Lung (tissue), 12 donors: ENCODE measurements around the gene CDK7. TPM values are rescaled to one million over a fixed set of nuclear protein-coding genes. Genes with fewer than 3 reads are reported as not detected.

Experiments used
- ATAC-seq: fragments of 200-7000 bp; cut with Tn5 transposase; one replicate; pipeline ENCODE4 v1.9.1; 2020; ENCODE audit warnings: moderate number of reproducible peaks; ENCODE audit not compliant: insufficient read depth, low FRiP score
- DNase-seq, 3 donors: peaks; one replicate each; pipeline ENCODE4 v3.0.0-alpha.2; 2013 to 2017
- H3K27ac ChIP-seq, 2 donors: one replicate each; pipeline ENCODE4 v1.5.1; 2013; ENCODE audit warnings: mild to moderate bottlenecking in 2 of 2, moderate library complexity in 2 of 2, control low read depth in 1 of 2, inconsistent platforms in 1 of 2, low read depth in 1 of 2, low read length in 1 of 2
- H3K27me3 ChIP-seq, 3 donors: one replicate each; pipeline ENCODE4 v1.5.1; 2013; ENCODE audit warnings: low read length in 2 of 3; ENCODE audit not compliant: control insufficient read depth in 3 of 3, insufficient read depth in 3 of 3
- H3K36me3 ChIP-seq, 4 donors: one replicate each; pipeline ENCODE4 v1.5.1; 2013; ENCODE audit warnings: low read length in 4 of 4, mild to moderate bottlenecking in 1 of 4, moderate library complexity in 1 of 4; ENCODE audit not compliant: control insufficient read depth in 4 of 4, insufficient read depth in 4 of 4
- H3K4me1 ChIP-seq, 5 donors: one replicate each; pipeline ENCODE4 v1.5.1; 2013; ENCODE audit warnings: low read length in 5 of 5, mild to moderate bottlenecking in 2 of 5, moderate library complexity in 1 of 5; ENCODE audit not compliant: control insufficient read depth in 5 of 5, insufficient read depth in 5 of 5
- H3K4me3 ChIP-seq: one replicate; pipeline ENCODE4 v1.5.1; 2013; ENCODE audit warnings: mild to moderate bottlenecking, control low read depth, moderate library complexity
- H3K9ac ChIP-seq, 2 donors: one replicate each; pipeline ENCODE4 v1.5.1; 2013; ENCODE audit warnings: low read length in 2 of 2, control low read depth in 1 of 2; ENCODE audit not compliant: insufficient read depth in 1 of 2
- H3K9me3 ChIP-seq, 4 donors: one replicate each; pipeline ENCODE4 v1.5.1; 2013; ENCODE audit warnings: low read length in 3 of 4, mild to moderate bottlenecking in 1 of 4, moderate library complexity in 1 of 4; ENCODE audit not compliant: control insufficient read depth in 4 of 4, insufficient read depth in 3 of 4
- WGBS, 2 donors: extraction: QIAGEN DNeasy Blood & Tissue Kit; methylation state at CpG; one replicate each; pipeline ENCODE4 v1.1.7; 2013; 5-methylcytosine and 5-hydroxymethylcytosine counted together
- polyA plus RNA-seq, 2 donors: library from polyadenylated mRNA; stranded (reverse); fragments of 200-250 nt; gene quantifications; one replicate each; pipeline ENCODE4 v1.2.1, GENCODE V29; 2013
- total RNA-seq, 2 donors: library from RNA; depleted of rRNA in 1 of 2; stranded (reverse); fragments of >200 nt in 1 of 2; gene quantifications; one replicate each; pipeline ENCODE4 v1.2.1, GENCODE V29; 2014 to 2021
- TF ChIP-seq, protein P1 (sequence below): IDR thresholded peaks from 2 replicates; pipeline ENCODE4 v1.5.1; 2012; ENCODE audit warnings: mild to moderate bottlenecking; ENCODE audit errors: control extremely low read depth, extremely low read depth
- donor health status: control.
- donor health status: control.
- donor health status: Bipolar disorder and iron deficiency.
- donor health status: healthy.
- donor health status: DM: yes; HTN: yes; CAD: no.

Gene CDK7
- total and polyA plus RNA-seq, 4 donors: 21.9 to 53.2 (median 30.0) TPM

DNA sequence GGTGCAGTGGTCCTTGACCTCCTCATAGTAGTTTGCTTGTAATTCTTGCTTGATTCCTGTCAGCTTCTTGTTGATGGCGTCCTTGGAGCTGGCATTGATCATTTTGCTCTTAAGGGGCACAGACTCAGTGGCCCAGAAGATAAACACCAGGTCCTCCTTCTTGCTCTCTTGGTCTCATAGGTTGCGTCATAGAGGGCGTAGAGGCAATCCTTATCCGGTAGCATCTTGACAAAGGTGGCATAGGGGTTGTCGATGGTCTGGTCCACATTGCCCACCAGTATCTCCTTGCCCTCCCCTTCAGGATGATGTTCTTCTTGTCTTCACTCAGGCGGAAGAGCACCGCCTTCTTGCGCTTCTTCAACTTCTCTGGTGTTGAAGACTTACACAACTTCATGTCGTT, 78.7 kb downstream of the CDK7 start:
- TF ChIP-seq, protein P1, sequence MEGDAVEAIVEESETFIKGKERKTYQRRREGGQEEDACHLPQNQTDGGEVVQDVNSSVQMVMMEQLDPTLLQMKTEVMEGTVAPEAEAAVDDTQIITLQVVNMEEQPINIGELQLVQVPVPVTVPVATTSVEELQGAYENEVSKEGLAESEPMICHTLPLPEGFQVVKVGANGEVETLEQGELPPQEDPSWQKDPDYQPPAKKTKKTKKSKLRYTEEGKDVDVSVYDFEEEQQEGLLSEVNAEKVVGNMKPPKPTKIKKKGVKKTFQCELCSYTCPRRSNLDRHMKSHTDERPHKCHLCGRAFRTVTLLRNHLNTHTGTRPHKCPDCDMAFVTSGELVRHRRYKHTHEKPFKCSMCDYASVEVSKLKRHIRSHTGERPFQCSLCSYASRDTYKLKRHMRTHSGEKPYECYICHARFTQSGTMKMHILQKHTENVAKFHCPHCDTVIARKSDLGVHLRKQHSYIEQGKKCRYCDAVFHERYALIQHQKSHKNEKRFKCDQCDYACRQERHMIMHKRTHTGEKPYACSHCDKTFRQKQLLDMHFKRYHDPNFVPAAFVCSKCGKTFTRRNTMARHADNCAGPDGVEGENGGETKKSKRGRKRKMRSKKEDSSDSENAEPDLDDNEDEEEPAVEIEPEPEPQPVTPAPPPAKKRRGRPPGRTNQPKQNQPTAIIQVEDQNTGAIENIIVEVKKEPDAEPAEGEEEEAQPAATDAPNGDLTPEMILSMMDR: no peak
- Histone ChIP-seq H3K36me3 (peaks cover 0 to 13% (median 4%) of the 10 kb centered on the region in 4 donors), H3K4me1 (no peaks in the 10 kb centered on the region), H3K9ac (no peak overlapping the region), H3K4me3 (no peak overlapping the region), H3K27ac (no peak overlapping the region), H3K27me3 (no peaks in the 10 kb centered on the region), H3K9me3 (no peaks in the 10 kb centered on the region)
- ATAC-seq: no peak
- DNase-seq: no peak
- 89 to 95% methylated on average over 9 of the region's 9 CpGs for WGBS, 2 donors

DNA sequence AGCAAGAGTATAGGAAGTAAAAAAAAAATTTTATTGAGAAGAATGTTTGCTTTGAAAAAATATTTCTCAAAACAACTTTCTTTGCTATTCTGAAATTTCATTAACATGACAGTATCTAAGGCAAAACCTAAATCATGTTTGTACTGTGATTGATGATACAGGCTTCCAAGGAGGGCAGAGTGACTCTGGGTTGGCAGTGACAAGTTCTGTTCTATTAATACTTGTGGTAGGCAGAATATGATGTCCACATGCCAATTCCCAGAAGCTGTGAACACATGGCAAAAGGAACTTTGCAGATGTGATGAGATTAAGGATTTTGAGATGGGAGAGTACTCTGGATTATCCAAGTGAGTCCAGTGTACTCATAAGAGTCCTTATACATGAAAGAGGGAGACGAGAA, 81.3 kb downstream of the CDK7 start:
- H3K4me1 ChIP-seq: no peaks in the 10 kb centered on the region
- ATAC-seq (no peak), DNase-seq (no peak)
- no peak overlapping the region for H3K27ac ChIP-seq
- H3K9ac ChIP-seq: no peak overlapping the region
- H3K9me3 ChIP-seq: no peaks in the 10 kb centered on the region
- 88 to 92% methylated on average over 1 of the region's 1 CpG for WGBS, 2 donors
- TF ChIP-seq, protein P1: no peak
- H3K4me3 ChIP-seq: no peak overlapping the region
- H3K27me3 ChIP-seq: no peaks in the 10 kb centered on the region
- peaks cover 0 to 14% (median 6%) of the 10 kb centered on the region in 4 donors for H3K36me3 ChIP-seq

DNA sequence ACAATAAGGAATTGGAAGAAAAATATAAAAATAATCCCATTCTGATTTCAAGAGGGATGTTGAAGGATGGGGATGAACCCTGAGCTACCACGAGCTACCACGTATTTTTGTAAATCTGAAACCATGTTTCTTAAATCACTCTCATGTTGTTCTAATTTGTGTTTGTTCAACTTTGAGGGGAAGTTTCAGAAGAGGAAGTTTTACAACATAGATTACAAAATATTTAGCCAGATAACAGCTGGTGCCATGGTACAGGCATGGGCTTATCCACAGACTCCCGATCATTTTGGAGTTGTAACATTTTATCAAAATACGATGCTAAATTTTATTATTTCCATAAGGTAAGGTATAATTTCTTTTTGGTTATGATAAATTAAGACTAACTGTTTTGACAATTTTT, 82.7 kb downstream of the CDK7 start:
- TF ChIP-seq, protein P1: no peak
- Histone ChIP-seq H3K9me3 (no peaks in the 10 kb centered on the region), H3K36me3 (peaks cover 0 to 14% (median 6%) of the 10 kb centered on the region in 4 donors), H3K27ac (no peak overlapping the region), H3K4me3 (no peak overlapping the region), H3K4me1 (no peaks in the 10 kb centered on the region), H3K27me3 (no peaks in the 10 kb centered on the region), H3K9ac (no peak overlapping the region)
- 27 to 76% methylated on average over 4 of the region's 4 CpGs for WGBS, 2 donors
- DNase-seq (no peak), ATAC-seq (no peak)

DNA sequence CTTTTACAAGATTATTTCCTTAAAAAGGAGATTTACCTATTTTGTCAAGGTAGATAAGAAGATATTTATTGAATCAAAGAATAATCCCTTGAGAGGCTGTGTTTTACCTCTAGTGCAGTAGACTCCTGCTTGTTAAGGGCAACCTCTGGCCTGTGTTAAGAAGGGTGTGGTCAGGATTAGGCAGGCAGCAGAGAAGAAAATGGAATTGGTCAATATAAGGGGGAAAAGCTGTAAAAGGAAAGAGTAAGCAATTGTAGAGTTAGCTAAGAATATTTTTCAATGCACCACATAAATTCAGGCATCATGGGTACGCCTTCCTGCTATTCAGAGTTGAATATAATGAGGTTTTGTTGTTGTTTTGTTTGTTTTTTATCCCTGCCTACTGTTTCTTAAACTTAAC, 91.7 kb downstream of the CDK7 start:
- 72 to 84% methylated on average over 1 of the region's 1 CpG for WGBS, 2 donors
- no peak for ATAC-seq
- TF ChIP-seq, protein P1: no peak

More for the DNA sequence above, 91.7 kb downstream of the CDK7 start:
- Histone ChIP-seq H3K9me3 (no peaks in the 10 kb centered on the region), H3K4me3 (no peak overlapping the region), H3K27me3 (no peaks in the 10 kb centered on the region), H3K36me3 (peaks cover 0 to 1% (median 0%) of the 10 kb centered on the region in 4 donors), H3K9ac (no peak overlapping the region), H3K4me1 (peaks cover 0 to 5% (median 0%) of the 10 kb centered on the region in 5 donors), H3K27ac (no peak overlapping the region)
- no peak for DNase-seq
